Activated B cell treated with CpG ODN at 0.5 μM for 24 hours (primary cell): Measurements from ENCODE around the gene NTNG2. TPM values are rescaled to one million over a fixed set of nuclear protein-coding genes. Genes with fewer than 3 reads are reported as not detected.

ENCODE experiments used
- ATAC-seq: fragments of 200-7000 bp; cut with Tn5 transposase; one replicate; pipeline ENCODE4 v1.10.0; 2021; ENCODE audit warnings: low read depth, mild to moderate bottlenecking, moderate library complexity
- CTCF ChIA-PET: fragments of 350-600 bp; sonication (Branson Sonifier 250); formaldehyde crosslinking; loops from one replicate; lab custom pipeline; 2021; ENCODE audit warnings: antibody characterized with exemption; lab: Charles Lee
- POLR2A ChIA-PET: fragments of 350-600 bp; sonication (Branson Sonifier 250); formaldehyde crosslinking; loops from one replicate; lab custom pipeline; 2021; ENCODE audit warnings: antibody characterized with exemption; lab: Charles Lee
- DNase-seq: peaks from one replicate; pipeline ENCODE4 v3.0.0; 2022
- H3K27ac Mint-ChIP-seq: one replicate; pipeline ENCODE4 v1.8.0; 2020; ENCODE audit warnings: mixed read lengths
- H3K27me3 Mint-ChIP-seq: one replicate; pipeline ENCODE4 v1.8.0; 2021; ENCODE audit warnings: mixed read lengths
- H3K36me3 Mint-ChIP-seq: one replicate; pipeline ENCODE4 v1.8.0; 2021; ENCODE audit warnings: low read depth, mixed read lengths
- H3K4me1 Mint-ChIP-seq: one replicate; pipeline ENCODE4 v1.8.0; 2021; ENCODE audit warnings: mixed read lengths
- H3K4me3 Mint-ChIP-seq: one replicate; pipeline ENCODE4 v1.8.0; 2020; ENCODE audit warnings: mild to moderate bottlenecking, mixed read lengths
- H3K9me3 Mint-ChIP-seq: one replicate; pipeline ENCODE4 v1.8.0; 2020; ENCODE audit warnings: mixed read lengths
- CTCF ChIP-seq: fragments of 200-600 bp; IDR thresholded peaks from one replicate; pipeline ENCODE4 v1.8.0; 2022; ENCODE audit warnings: antibody characterized with exemption, mild to moderate bottlenecking
- intact Hi-C: fragments of 100-400 bp; cut with micrococcal nuclease; formaldehyde crosslinking; loops from one replicate; pipeline ENCODE4 v1.15.1; 2024
- total RNA-seq: library from RNA; stranded (reverse); gene quantifications from 2 replicates; pipeline ENCODE4 v1.2.3, GENCODE V29; 2022

The NTNG2 gene
- total RNA-seq, 1 donor from 2014 or later: 3.1 TPM

GRCh38 chr9:132236662-132237311, 74.9 kb downstream of the NTNG2 start:
- no peak overlapping the region for H3K4me3 Mint-ChIP-seq
- no peak overlapping the region for H3K27ac Mint-ChIP-seq
- peaks cover 2% of the 10 kb centered on the region for H3K36me3 Mint-ChIP-seq
- no peak for ATAC-seq
- ChIA-PET CTCF (interaction anchor here (0.7 to 3.5 kb wide), 18 partner anchors 8 to 479 kb away, joined by 3 to 39 read pairs (median 6); no protein-coding TSS in a partner anchor), POLR2A (interaction anchor here (0.5 to 1.1 kb wide), 2 partner anchors 16 to 533 kb away, joined by 3 to 6 read pairs; no protein-coding TSS in a partner anchor)
- H3K27me3 Mint-ChIP-seq: no peaks in the 10 kb centered on the region
- no peak for TF ChIP-seq CTCF
- H3K9me3 Mint-ChIP-seq: no peaks in the 10 kb centered on the region
- no peak for DNase-seq
- intact Hi-C loops: loop anchor here (1.0 to 10.0 kb wide), 4 partner anchors 16 to 882 kb away; no protein-coding TSS in a partner anchor
- peaks cover 6% of the 10 kb centered on the region for H3K4me1 Mint-ChIP-seq

GRCh38 chr9:132237481-132237880, 75.6 kb downstream of the NTNG2 start:
- intact Hi-C loops: loop anchor here (10.0 kb wide), 1 partner anchor 883 kb away; no protein-coding TSS in a partner anchor
- POLR2A ChIA-PET: no interaction called here
- no peaks in the 10 kb centered on the region for H3K27me3 Mint-ChIP-seq

GRCh38 chr9:132238026-132238972, 76.4 kb downstream of the NTNG2 start:
- Mint-ChIP-seq H3K4me1 (peaks cover 15% of the 10 kb centered on the region), H3K27ac (no peak overlapping the region), H3K9me3 (no peaks in the 10 kb centered on the region), H3K27me3 (no peaks in the 10 kb centered on the region), H3K36me3 (peaks cover 2% of the 10 kb centered on the region), H3K4me3 (no peak overlapping the region)
- no peak for TF ChIP-seq CTCF
- ChIA-PET CTCF (interaction anchor here (1.0 to 3.5 kb wide), 4 partner anchors 14 to 477 kb away, joined by 3 to 23 read pairs (median 6); no protein-coding TSS in a partner anchor), POLR2A (no interaction called here)
- intact Hi-C loops: loop anchor here (10.0 kb wide), 1 partner anchor 883 kb away; no protein-coding TSS in a partner anchor
- DNase-seq (no peak), ATAC-seq (no peak)

More at GRCh38 chr9:132237481-132237880, 75.6 kb downstream of the NTNG2 start:
- DNase-seq (no peak), ATAC-seq (no peak)
- no peak overlapping the region for H3K27ac Mint-ChIP-seq
- CTCF ChIA-PET: interaction anchor here (1.5 to 3.5 kb wide), 4 partner anchors 15 to 480 kb away, joined by 3 to 23 read pairs (median 6); no protein-coding TSS in a partner anchor
- TF ChIP-seq CTCF: no peak
- no peak overlapping the region for H3K4me3 Mint-ChIP-seq
- H3K4me1 Mint-ChIP-seq: peaks cover 9% of the 10 kb centered on the region
- peaks cover 2% of the 10 kb centered on the region for H3K36me3 Mint-ChIP-seq
- no peaks in the 10 kb centered on the region for H3K9me3 Mint-ChIP-seq

- intact Hi-C loops: loop anchor here (10.0 kb wide), 1 partner anchor 884 kb away; no protein-coding TSS in a partner anchor
- H3K4me1 Mint-ChIP-seq: peaks cover 15% of the 10 kb centered on the region
- ATAC-seq (no peak), DNase-seq (no peak)
- TF ChIP-seq CTCF: no peak
- H3K27me3 Mint-ChIP-seq: no peaks in the 10 kb centered on the region
- no peak overlapping the region for H3K27ac Mint-ChIP-seq
- H3K9me3 Mint-ChIP-seq: no peaks in the 10 kb centered on the region
- H3K36me3 Mint-ChIP-seq: peaks cover 2% of the 10 kb centered on the region
- POLR2A ChIA-PET: no interaction called here
- CTCF ChIA-PET: interaction anchor here (1.0 to 1.9 kb wide), 7 partner anchors 11 to 478 kb away, joined by 3 to 7 read pairs (median 3); no protein-coding TSS in a partner anchor
- H3K4me3 Mint-ChIP-seq: no peak overlapping the region
These were observed 77.1 kb downstream of the NTNG2 start for GRCh38 chr9:132238992-132239391.
